Upper lobe of right lung (tissue), 1 donor: ENCODE results near the gene ANKRD11. TPM values are rescaled to one million over a fixed set of nuclear protein-coding genes. Genes with fewer than 3 reads are reported as not detected.
A peak's percentile ranks its signal among the peaks of the same experiment; 100 is the strongest.

Experiments used
- ATAC-seq: fragments of 200-7000 bp; cut with Tn5 transposase; one replicate; pipeline ENCODE4 v1.9.1; 2020; ENCODE audit warnings: mild to moderate bottlenecking, moderate library complexity
- DNase-seq: peaks from one replicate; pipeline ENCODE4 v3.0.0-alpha.2; 2020
- H3K27ac ChIP-seq: fragments of 200-600 bp; one replicate; pipeline ENCODE4 v1.8.0; 2022
- H3K27me3 ChIP-seq: fragments of 200-600 bp; one replicate; pipeline ENCODE4 v1.8.0; 2022; ENCODE audit warnings: mild to moderate bottlenecking
- H3K36me3 ChIP-seq: fragments of 200-600 bp; one replicate; pipeline ENCODE4 v1.8.0; 2022
- H3K4me1 ChIP-seq: fragments of 200-600 bp; one replicate; pipeline ENCODE4 v1.8.0; 2022
- H3K4me3 ChIP-seq: fragments of 200-600 bp; one replicate; pipeline ENCODE4 v1.8.0; 2022; ENCODE audit warnings: mild to moderate bottlenecking
- H3K9me3 ChIP-seq: fragments of 200-600 bp; one replicate; pipeline ENCODE4 v1.8.0; 2022
- CTCF ChIP-seq: fragments of 200-600 bp; IDR thresholded peaks from one replicate; pipeline ENCODE4 v1.8.0; 2022; ENCODE audit warnings: antibody characterized with exemption
- intact Hi-C: fragments of 100-400 bp; cut with DNase I; formaldehyde crosslinking; loops from one replicate; pipeline ENCODE4 v1.11.0; 2022
- long read RNA-seq: library from polyadenylated mRNA; unstranded; transcript quantifications from one replicate; pipeline ENCODE4 v2.0.0, GENCODE V29; 2021
- total RNA-seq: library from RNA; stranded (reverse); fragmentation: NEBNext Ultra II Directional; extraction: Animal tissue kit (Norgen Biotek cat#: 25700); gene quantifications from one replicate; pipeline ENCODE4 v1.2.1, GENCODE V29; 2021
- donor health status: DM: no; HTN: yes; CAD: no; lungs with severe emphysema.

Gene ANKRD11
- 125 TPM for total RNA-seq
- long read RNA-seq, transcript ANKRD11-223 (7 exons, 2,801 nt): major isoform, 5 of 123 reads
- long read RNA-seq, partial matches to known transcripts: 48 of 123 reads
- long read RNA-seq, other reads (novel, unspliced or antisense): 69 of 123 reads

GRCh38 chr16:89490439-89491237 lies at the start of gene ANKRD11:
ANKRD11 (minus strand) TSS chr16:89490561; CDS start chr16:89317019, 173,542 bp downstream.
- Histone ChIP-seq H3K27me3 (no peaks in the 10 kb centered on the region), H3K4me1 (peaks cover 42% of the 10 kb centered on the region), H3K27ac (peak within 1 kb of the TSS; percentile 95), H3K9me3 (no peaks in the 10 kb centered on the region), H3K4me3 (peak within 1 kb of the TSS; percentile 90), H3K36me3 (no peaks in the 10 kb centered on the region)
- TF ChIP-seq CTCF: no peak
- intact Hi-C loops: no loop called here
- peak; percentile 99 for DNase-seq
- ATAC-seq: peak; percentile 97

GRCh38 chr16:89538286-89538685 lies 47.9 kb upstream of the ANKRD11 start:
- Histone ChIP-seq H3K9me3 (no peaks in the 10 kb centered on the region), H3K36me3 (peaks cover 56% of the 10 kb centered on the region), H3K4me3 (no peak overlapping the region), H3K27ac (no peak overlapping the region), H3K27me3 (no peaks in the 10 kb centered on the region), H3K4me1 (peaks cover 10% of the 10 kb centered on the region)
- DNase-seq: no peak
- TF ChIP-seq CTCF: no peak
- no peak for ATAC-seq
- intact Hi-C loops: no loop called here

GRCh38 chr16:89537549-89537925 lies 47.2 kb upstream of the ANKRD11 start:
- ATAC-seq (no peak), DNase-seq (no peak)
- Histone ChIP-seq H3K4me3 (no peak overlapping the region), H3K4me1 (peaks cover 13% of the 10 kb centered on the region), H3K9me3 (no peaks in the 10 kb centered on the region), H3K27ac (no peak overlapping the region), H3K36me3 (peaks cover 63% of the 10 kb centered on the region), H3K27me3 (no peaks in the 10 kb centered on the region)
- no peak for TF ChIP-seq CTCF
- intact Hi-C loops: no loop called here

GRCh38 chr16:89536886-89537548 lies 46.7 kb upstream of the ANKRD11 start:
- peaks cover 63% of the 10 kb centered on the region for H3K36me3 ChIP-seq
- ATAC-seq (no peak), DNase-seq (no peak)
- no peaks in the 10 kb centered on the region for H3K9me3 ChIP-seq
- H3K4me3 ChIP-seq: no peak overlapping the region
- no peaks in the 10 kb centered on the region for H3K27me3 ChIP-seq
- no peak for TF ChIP-seq CTCF
- H3K4me1 ChIP-seq: peaks cover 13% of the 10 kb centered on the region
- intact Hi-C loops: no loop called here
- H3K27ac ChIP-seq: no peak overlapping the region

GRCh38 chr16:89536371-89536770 lies 46.0 kb upstream of the ANKRD11 start:
- no peak overlapping the region for H3K27ac ChIP-seq
- intact Hi-C loops: no loop called here
- peaks cover 13% of the 10 kb centered on the region for H3K4me1 ChIP-seq
- no peak for TF ChIP-seq CTCF
- H3K9me3 ChIP-seq: no peaks in the 10 kb centered on the region
- peaks cover 65% of the 10 kb centered on the region for H3K36me3 ChIP-seq
- ATAC-seq (no peak), DNase-seq (no peak)
- H3K27me3 ChIP-seq: no peaks in the 10 kb centered on the region
- H3K4me3 ChIP-seq: no peak overlapping the region
